Trophoblast cell (in vitro differentiated cells and primary cell): ENCODE measurements around the gene MAPK4.

Experiments used
- DNase-seq, 2 donors: peaks; one replicate each; pipeline ENCODE4 v3.0.0-alpha.2; 2016
- H2AFZ ChIP-seq: 2 replicates; pipeline ENCODE4 v1.6.1; 2013; ENCODE audit warnings: low read length, moderate library complexity, mild to moderate bottlenecking; ENCODE audit not compliant: insufficient read depth, poor library complexity
- H2AK5ac ChIP-seq: 2 replicates; pipeline ENCODE4 v1.6.1; 2013; ENCODE audit warnings: mild to moderate bottlenecking, low read length
- H2BK120ac ChIP-seq: 2 replicates; pipeline ENCODE4 v1.6.1; 2013; ENCODE audit warnings: low read length, mild to moderate bottlenecking, moderate library complexity; ENCODE audit not compliant: insufficient read depth, poor library complexity
- H2BK12ac ChIP-seq: 2 replicates; pipeline ENCODE4 v1.6.1; 2013; ENCODE audit warnings: mild to moderate bottlenecking, low read length, moderate library complexity
- H2BK5ac ChIP-seq: 2 replicates; pipeline ENCODE4 v1.6.1; 2013; ENCODE audit warnings: low read length, low read depth, moderate library complexity, mild to moderate bottlenecking; ENCODE audit not compliant: poor library complexity
- H3K14ac ChIP-seq: 2 replicates; pipeline ENCODE4 v1.6.1; 2013; ENCODE audit warnings: mild to moderate bottlenecking, low read length
- H3K18ac ChIP-seq: 2 replicates; pipeline ENCODE4 v1.6.1; 2013; ENCODE audit warnings: mild to moderate bottlenecking, low read length
- H3K23ac ChIP-seq: 2 replicates; pipeline ENCODE4 v1.6.1; 2013; ENCODE audit warnings: low read length
- H3K27ac ChIP-seq: 2 replicates; pipeline ENCODE4 v1.5.1; 2013; ENCODE audit warnings: low read depth, mild to moderate bottlenecking, inconsistent platforms, low read length, moderate library complexity
- H3K27me3 ChIP-seq: 2 replicates; pipeline ENCODE4 v1.6.1; 2013; ENCODE audit warnings: inconsistent platforms, mild to moderate bottlenecking, low read length, moderate library complexity; ENCODE audit not compliant: insufficient read depth
- H3K36me3 ChIP-seq, 2 experiments: 1 replicate in 1 of 2; 2 replicates in 1 of 2; pipeline ENCODE4 v1.6.1; 2013; ENCODE audit warnings: low read length in 2 of 2, mild to moderate bottlenecking in 2 of 2, moderate library complexity in 1 of 2; ENCODE audit not compliant: insufficient read depth in 2 of 2, control insufficient read depth in 1 of 2
- H3K4ac ChIP-seq: 2 replicates; pipeline ENCODE4 v1.6.1; 2013; ENCODE audit warnings: low read depth, mild to moderate bottlenecking, low read length, moderate library complexity
- H3K4me1 ChIP-seq, 2 experiments: 1 replicate in 1 of 2; 2 replicates in 1 of 2; pipeline ENCODE4 v1.6.1; 2013; ENCODE audit warnings: low read length in 2 of 2, mild to moderate bottlenecking in 2 of 2, moderate library complexity in 1 of 2; ENCODE audit not compliant: insufficient read depth in 2 of 2, control insufficient read depth in 1 of 2
- H3K4me2 ChIP-seq: 2 replicates; pipeline ENCODE4 v1.6.1; 2013; ENCODE audit warnings: inconsistent platforms, mild to moderate bottlenecking, low read length, moderate library complexity
- H3K4me3 ChIP-seq: 2 replicates; pipeline ENCODE4 v1.5.1; 2013; ENCODE audit warnings: mild to moderate bottlenecking, low read depth, low read length, inconsistent platforms
- H3K79me1 ChIP-seq: one replicate; pipeline ENCODE4 v1.6.1; 2013; ENCODE audit warnings: low read length
- H3K79me2 ChIP-seq: 2 replicates; pipeline ENCODE4 v1.6.1; 2013; ENCODE audit warnings: low read length, mild to moderate bottlenecking; ENCODE audit not compliant: control insufficient read depth, insufficient read depth, poor library complexity
- H3K9ac ChIP-seq: 2 replicates; pipeline ENCODE4 v1.6.1; 2013; ENCODE audit warnings: mild to moderate bottlenecking, low read length
- H3K9me3 ChIP-seq: 2 replicates; pipeline ENCODE4 v1.6.1; 2013; ENCODE audit warnings: low read depth, mild to moderate bottlenecking, control low read depth, inconsistent platforms, low read length; ENCODE audit not compliant: insufficient read depth
- H4K12ac ChIP-seq: 2 replicates; pipeline ENCODE4 v1.6.1; 2013; ENCODE audit warnings: low read depth, mild to moderate bottlenecking, low read length, moderate library complexity
- H4K8ac ChIP-seq: 2 replicates; pipeline ENCODE4 v1.6.1; 2013; ENCODE audit warnings: low read depth, mild to moderate bottlenecking, low read length, moderate library complexity
- H4K91ac ChIP-seq: one replicate; pipeline ENCODE4 v1.6.1; 2013; ENCODE audit warnings: low read depth, mild to moderate bottlenecking, low read length, moderate library complexity
- WGBS: extraction: QIAGEN DNeasy Blood & Tissue Kit; methylation state at CpG from one replicate; pipeline ENCODE4 v1.1.7; 2013; ENCODE audit warnings: missing lambda C conversion rate; ENCODE audit not compliant: insufficient read length, insufficient coverage; ENCODE audit errors: extremely low coverage; 5-methylcytosine and 5-hydroxymethylcytosine counted together

MAPK4 gene

GRCh38 chr18:50749945-50750344 lies 190.1 kb downstream of the MAPK4 start:
- H3K27ac ChIP-seq = no peak overlapping the region
- no peak overlapping the region for H2AK5ac ChIP-seq
- no peak overlapping the region for H4K91ac ChIP-seq
- no peak overlapping the region for H4K12ac ChIP-seq
- H3K4me3 ChIP-seq = no peak overlapping the region
- no peaks in the 10 kb centered on the region for H3K79me2 ChIP-seq
- no peak overlapping the region for H2BK120ac ChIP-seq
- H3K9ac ChIP-seq = no peak overlapping the region
- H3K27me3 ChIP-seq = no peaks in the 10 kb centered on the region
- no peak overlapping the region for H3K4ac ChIP-seq
- H3K36me3 ChIP-seq = no peaks in the 10 kb centered on the region
- H3K18ac ChIP-seq = no peak overlapping the region
- no peak overlapping the region for H2AFZ ChIP-seq
- no peak overlapping the region for H2BK5ac ChIP-seq
- no peak for DNase-seq
- peaks cover 1% of the 10 kb centered on the region for H3K79me1 ChIP-seq
- peaks cover 19% of the 10 kb centered on the region in 2 experiments for H3K4me1 ChIP-seq
- no CpG with 5 or more reads among the region's 4 CpGs for WGBS
- H3K14ac ChIP-seq = no peak overlapping the region
- H4K8ac ChIP-seq = no peak overlapping the region
- no peak overlapping the region for H3K23ac ChIP-seq
- peaks cover 2% of the 10 kb centered on the region for H3K9me3 ChIP-seq
- no peak overlapping the region for H3K4me2 ChIP-seq
- H2BK12ac ChIP-seq = no peak overlapping the region

- H2AFZ ChIP-seq = no peak overlapping the region
- peaks cover 19% of the 10 kb centered on the region in 2 experiments for H3K4me1 ChIP-seq
- no CpG with 5 or more reads among the region's 2 CpGs for WGBS
Observed at GRCh38 chr18:50750546-50750945, 190.7 kb downstream of the MAPK4 start.

GRCh38 chr18:50751490-50751889 lies 191.6 kb downstream of the MAPK4 start:
- no peak overlapping the region for H3K14ac ChIP-seq
- no peak overlapping the region for H3K23ac ChIP-seq
- H2BK12ac ChIP-seq = no peak overlapping the region
- no peak overlapping the region for H3K4me3 ChIP-seq
- H3K9me3 ChIP-seq = peaks cover 2% of the 10 kb centered on the region
- no peak for DNase-seq
- WGBS = no CpG with 5 or more reads among the region's 5 CpGs
- no peak overlapping the region for H3K4me2 ChIP-seq
- H3K79me1 ChIP-seq = peaks cover 1% of the 10 kb centered on the region
- no peak overlapping the region for H2AK5ac ChIP-seq
- H2AFZ ChIP-seq = no peak overlapping the region
- no peak overlapping the region for H4K91ac ChIP-seq
- H3K9ac ChIP-seq = no peak overlapping the region
- H3K4me1 ChIP-seq = peaks cover 19% of the 10 kb centered on the region in 2 experiments
- no peak overlapping the region for H3K18ac ChIP-seq
- H3K4ac ChIP-seq = no peak overlapping the region
- no peak overlapping the region for H4K12ac ChIP-seq
- no peak overlapping the region for H2BK120ac ChIP-seq
- H3K79me2 ChIP-seq = no peaks in the 10 kb centered on the region
- no peaks in the 10 kb centered on the region for H3K27me3 ChIP-seq
- H3K27ac ChIP-seq = no peak overlapping the region
- H4K8ac ChIP-seq = no peak overlapping the region
- H3K36me3 ChIP-seq = no peaks in the 10 kb centered on the region
- no peak overlapping the region for H2BK5ac ChIP-seq

More at GRCh38 chr18:50750546-50750945, 190.7 kb downstream of the MAPK4 start:
- no peak for DNase-seq
- Histone ChIP-seq H3K4me2 (no peak overlapping the region), H2AK5ac (no peak overlapping the region), H3K14ac (no peak overlapping the region), H3K9ac (no peak overlapping the region), H3K23ac (no peak overlapping the region), H2BK12ac (no peak overlapping the region), H3K9me3 (peaks cover 2% of the 10 kb centered on the region), H3K4me3 (no peak overlapping the region), H4K91ac (no peak overlapping the region), H4K8ac (no peak overlapping the region), H3K27ac (no peak overlapping the region), H3K79me2 (no peaks in the 10 kb centered on the region), H2BK120ac (no peak overlapping the region), H3K4ac (no peak overlapping the region), H3K36me3 (no peaks in the 10 kb centered on the region), H2BK5ac (no peak overlapping the region), H3K18ac (no peak overlapping the region), H3K79me1 (peaks cover 1% of the 10 kb centered on the region), H3K27me3 (no peaks in the 10 kb centered on the region), H4K12ac (no peak overlapping the region)

GRCh38 chr18:50751947-50752346 lies 192.1 kb downstream of the MAPK4 start:
- no peak overlapping the region for H3K4me2 ChIP-seq
- no peak overlapping the region for H2BK120ac ChIP-seq
- no peaks in the 10 kb centered on the region for H3K79me2 ChIP-seq
- no peaks in the 10 kb centered on the region for H3K27me3 ChIP-seq
- WGBS = no CpG with 5 or more reads among the region's 1 CpG
- no peak overlapping the region for H4K12ac ChIP-seq
- no peak overlapping the region for H3K4ac ChIP-seq
- H3K27ac ChIP-seq = no peak overlapping the region
- peaks cover 2% of the 10 kb centered on the region for H3K9me3 ChIP-seq
- no peak overlapping the region for H3K23ac ChIP-seq
- H4K8ac ChIP-seq = no peak overlapping the region
- H3K9ac ChIP-seq = no peak overlapping the region
- no peak overlapping the region for H2BK12ac ChIP-seq
- no peak overlapping the region for H4K91ac ChIP-seq
- H3K18ac ChIP-seq = no peak overlapping the region
- H3K79me1 ChIP-seq = peaks cover 1% of the 10 kb centered on the region
- H2AFZ ChIP-seq = no peak overlapping the region
- H3K36me3 ChIP-seq = no peaks in the 10 kb centered on the region
- peaks cover 19% of the 10 kb centered on the region in 2 experiments for H3K4me1 ChIP-seq
- DNase-seq = no peak
- no peak overlapping the region for H3K14ac ChIP-seq
- H2BK5ac ChIP-seq = no peak overlapping the region
- no peak overlapping the region for H2AK5ac ChIP-seq
- no peak overlapping the region for H3K4me3 ChIP-seq
